Kidney glomerular epithelial cell (primary cell): Measurements from ENCODE around the gene MCF2L.
"Not testable (repeated sequence)": the region's sequence is repeated elsewhere in the genome, so short reads cannot be mapped to it uniquely, and the experiment has no call there.

Experiments
- DNase-seq: peaks from one replicate; lab custom pipeline; 2025; lab: John Stamatoyannopoulos, UW

Gene MCF2L

DNA sequence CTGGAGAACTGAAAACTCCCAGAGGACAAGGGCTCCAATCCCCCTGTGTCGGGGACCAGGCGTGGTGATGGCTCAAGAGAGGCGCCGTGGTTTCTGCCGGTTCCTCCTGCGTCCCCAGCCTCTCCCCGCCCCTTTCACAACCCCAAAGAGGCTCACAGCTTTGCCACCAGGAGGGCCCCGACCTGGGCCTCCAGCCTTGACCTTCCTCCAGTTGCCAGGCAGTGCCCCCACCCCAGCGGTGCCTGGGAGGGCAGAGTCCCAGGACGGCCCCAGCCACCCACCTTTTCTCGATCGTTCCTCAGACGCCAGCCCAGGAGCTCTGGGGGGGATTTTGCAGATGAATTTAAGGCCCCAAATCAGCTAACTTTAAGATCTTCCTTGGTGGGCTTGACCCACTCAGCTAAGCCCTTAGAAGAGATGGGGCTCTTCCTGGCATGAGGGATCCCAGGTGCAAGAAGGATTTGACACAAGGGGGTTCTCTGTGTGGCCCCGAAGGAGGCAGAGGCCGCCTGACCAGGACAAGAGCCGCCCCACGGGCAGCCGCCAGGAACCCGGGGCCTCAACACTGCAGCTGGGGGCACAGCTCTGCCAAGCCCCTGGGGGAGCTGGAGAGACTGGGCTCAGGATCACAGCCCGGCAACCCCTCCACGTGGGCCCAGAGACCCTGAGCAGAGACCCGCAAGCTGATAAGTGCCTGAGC is 47.0 kb downstream of the MCF2L start:
- DNase-seq: no peak

- DNase-seq: no peak
Observed at GRCh38 chr13:113016526-113017295, 47.7 kb downstream of the MCF2L start.

- DNase-seq: no peak
Observed at GRCh38 chr13:113017506-113018215, 48.6 kb downstream of the MCF2L start.

GRCh38 chr13:113018676-113019465 is 49.9 kb downstream of the MCF2L start:
- DNase-seq: no peak

GRCh38 chr13:113020323-113021080 is 51.5 kb downstream of the MCF2L start:
- DNase-seq: no peak

- DNase-seq: no peak
Observed at GRCh38 chr13:113021391-113021790, 52.4 kb downstream of the MCF2L start.

- DNase-seq: no peak
Observed at GRCh38 chr13:113021811-113022210, 52.8 kb downstream of the MCF2L start.

- no peak for DNase-seq
Observed at GRCh38 chr13:113022391-113022744, 53.4 kb downstream of the MCF2L start.

GRCh38 chr13:113022745-113023574 is 53.9 kb downstream of the MCF2L start:
- DNase-seq: no peak

GRCh38 chr13:113023694-113024430 is 54.8 kb downstream of the MCF2L start:
- DNase-seq: no peak

DNA sequence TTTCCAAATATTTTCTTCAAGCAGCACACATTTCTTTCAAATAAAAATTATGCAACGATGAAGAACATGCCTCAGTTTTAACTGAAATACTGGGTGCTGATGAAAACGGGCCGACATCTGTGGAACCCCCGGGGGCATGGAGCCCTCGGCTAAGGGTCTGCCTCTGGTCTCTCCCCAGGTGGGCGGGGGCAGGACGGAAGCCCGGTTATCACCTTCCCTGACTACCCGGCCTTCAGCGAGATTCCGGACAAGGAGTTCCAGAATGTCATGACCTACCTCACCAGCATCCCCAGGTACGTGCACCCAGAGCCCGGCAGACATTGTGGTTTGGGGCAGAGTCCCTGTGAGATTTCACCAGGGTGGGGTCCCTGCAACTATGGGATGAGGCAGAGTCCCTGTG is 55.5 kb downstream of the MCF2L start:
- no peak for DNase-seq

- DNase-seq: no peak
Observed at GRCh38 chr13:113026391-113026910, 57.4 kb downstream of the MCF2L start.

DNA sequence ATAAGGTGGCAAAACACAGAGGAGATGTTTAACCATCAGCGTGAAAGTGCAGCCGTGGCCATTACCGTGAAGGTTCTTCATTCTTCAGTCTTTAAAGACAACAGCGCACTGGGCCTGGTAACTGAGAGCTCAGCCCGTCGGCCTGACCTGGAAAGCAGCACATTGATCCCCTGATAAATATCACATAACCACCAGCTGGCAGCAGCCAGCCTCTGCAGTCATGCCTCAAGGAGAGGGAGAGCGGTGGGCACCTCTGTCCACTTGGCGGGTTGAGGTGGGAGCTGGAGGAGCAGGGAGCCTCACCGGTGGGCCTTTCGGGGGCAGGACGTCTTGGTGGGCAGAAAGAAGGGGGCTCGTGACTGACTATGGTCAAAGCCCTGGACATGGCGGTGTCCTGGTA is 58.1 kb downstream of the MCF2L start:
- no peak for DNase-seq

- DNase-seq: no peak
Observed at GRCh38 chr13:113027566-113027965, 58.6 kb downstream of the MCF2L start.

GRCh38 chr13:113028336-113029060 is 59.5 kb downstream of the MCF2L start:
- DNase-seq: peak; percentile 5

- no peak for DNase-seq
Observed at GRCh38 chr13:113029061-113029445, 60.0 kb downstream of the MCF2L start.

- no peak for DNase-seq
Observed at GRCh38 chr13:113029487-113030258, 60.7 kb downstream of the MCF2L start.

DNA sequence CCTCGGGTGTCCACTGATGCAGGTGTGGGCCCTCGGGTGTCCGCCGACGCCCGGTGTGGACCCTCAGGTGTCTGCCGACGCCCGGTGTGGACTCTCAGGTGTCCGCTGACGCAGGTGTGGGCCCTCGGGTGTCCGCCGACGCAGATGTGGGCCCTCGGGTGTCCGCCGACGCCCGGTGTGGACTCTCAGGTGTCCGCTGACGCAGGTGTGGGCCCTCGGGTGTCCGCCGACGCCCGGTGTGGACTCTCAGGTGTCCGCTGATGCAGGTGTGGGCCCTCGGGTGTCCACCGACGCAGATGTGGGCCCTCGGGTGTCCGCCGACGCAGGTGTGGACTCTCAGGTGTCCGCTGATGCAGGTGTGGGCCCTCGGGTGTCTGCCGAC is 61.2 kb downstream of the MCF2L start:
- not testable (repeated sequence) for DNase-seq
